Stimulated activated CD4-positive, alpha-beta T cell treated with anti-CD3 and anti-CD28 coated beads, Interleukin-2, amount 100 ng/mL, for 4 hours (primary cell): ENCODE results near the gene IRF5.
"Not testable (repeated sequence)": the region's sequence is repeated elsewhere in the genome, so short reads cannot be mapped to it uniquely, and the experiment has no call there.

Source experiments
- DNase-seq: peaks from one replicate; pipeline ENCODE4 v3.0.0-alpha.2; 2020; ENCODE audit warnings: low read depth

Gene IRF5

DNA sequence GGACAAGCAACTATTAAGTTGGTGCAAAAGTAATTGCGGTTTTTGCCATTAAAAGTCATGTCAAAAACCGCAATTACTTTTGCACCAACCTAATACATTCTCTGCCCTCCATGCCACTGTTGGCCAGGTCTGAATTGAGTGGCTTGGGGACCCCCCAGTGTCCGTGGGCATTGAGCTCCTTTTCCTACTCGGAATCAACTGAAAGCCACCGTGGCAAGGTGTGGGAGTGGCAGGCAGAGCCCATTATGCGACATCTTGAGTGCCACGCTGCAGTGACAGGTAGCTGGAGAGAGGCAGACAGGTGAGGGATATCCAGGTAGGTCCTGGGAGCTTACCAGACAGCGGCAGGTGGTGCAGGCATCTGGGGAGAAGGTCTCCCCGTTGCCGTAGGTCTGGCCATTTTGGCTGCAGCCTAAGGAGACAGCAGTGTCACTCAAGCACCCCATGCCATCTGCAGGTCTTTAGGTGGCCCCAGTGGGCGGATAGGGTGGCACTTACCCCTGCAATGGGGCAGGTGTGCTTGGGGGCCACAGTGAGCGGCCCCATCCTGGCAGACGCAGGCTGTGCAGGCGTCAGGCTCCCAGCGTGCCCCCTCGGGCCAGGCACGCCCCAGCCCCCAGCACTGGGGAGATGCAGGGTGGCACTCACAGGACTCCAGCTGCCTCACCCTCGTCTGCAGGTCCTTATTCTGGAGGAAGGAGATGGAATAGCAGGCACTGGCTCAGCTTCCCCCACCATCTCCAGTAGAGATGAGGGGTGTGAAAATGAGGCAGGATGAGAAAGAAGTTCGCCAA is 30.8 kb upstream of the IRF5 start:
- no peak for DNase-seq

GRCh38 chr7:128908750-128909624 is 28.7 kb upstream of the IRF5 start:
- no peak for DNase-seq

DNA sequence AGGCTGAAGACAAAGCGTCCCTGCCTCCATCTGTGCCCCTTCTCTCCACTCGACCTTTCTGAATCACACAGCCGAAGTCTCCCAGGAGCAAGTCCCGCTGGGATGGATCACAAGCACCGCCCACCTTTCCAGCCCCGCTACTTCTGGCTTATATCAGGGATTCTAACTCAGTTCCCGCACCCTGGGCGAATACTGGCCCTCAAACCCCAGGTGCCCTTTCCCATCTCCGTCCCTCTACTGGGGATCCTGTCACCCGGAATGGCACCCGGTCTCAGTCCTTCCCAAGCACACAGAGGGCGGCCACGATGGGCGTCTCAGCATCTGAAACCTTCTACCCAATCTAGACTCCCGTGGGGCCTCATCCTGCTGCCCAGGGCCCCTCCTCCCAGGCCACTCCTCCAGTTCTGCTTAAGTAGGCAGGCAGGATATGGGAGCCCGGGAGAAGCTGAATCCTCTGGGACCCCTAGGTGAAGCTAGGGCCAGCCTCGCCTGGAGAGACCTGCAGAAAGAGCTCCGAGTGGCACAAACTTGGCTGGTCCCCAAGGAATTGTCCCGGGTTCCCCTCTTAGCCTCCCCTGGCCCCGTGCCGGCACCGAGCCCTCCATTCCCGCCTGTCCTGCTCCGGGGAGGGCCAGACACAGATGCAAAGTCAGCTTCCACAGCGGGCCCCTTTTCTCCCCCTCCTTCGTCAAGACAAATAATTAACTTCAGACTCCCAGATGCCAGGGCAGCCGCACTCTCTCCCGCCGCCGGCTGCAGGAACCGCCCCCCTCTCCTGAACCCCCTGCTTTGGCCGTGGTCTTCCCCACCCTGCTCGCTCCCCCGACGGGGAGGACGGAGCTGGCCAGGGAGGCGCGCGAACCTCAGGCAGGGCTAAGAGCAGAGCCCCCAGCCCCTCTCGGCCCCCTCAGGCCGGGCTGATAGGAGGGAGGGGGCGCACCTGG is 27.8 kb upstream of the IRF5 start:
- DNase-seq, result no peak

DNA sequence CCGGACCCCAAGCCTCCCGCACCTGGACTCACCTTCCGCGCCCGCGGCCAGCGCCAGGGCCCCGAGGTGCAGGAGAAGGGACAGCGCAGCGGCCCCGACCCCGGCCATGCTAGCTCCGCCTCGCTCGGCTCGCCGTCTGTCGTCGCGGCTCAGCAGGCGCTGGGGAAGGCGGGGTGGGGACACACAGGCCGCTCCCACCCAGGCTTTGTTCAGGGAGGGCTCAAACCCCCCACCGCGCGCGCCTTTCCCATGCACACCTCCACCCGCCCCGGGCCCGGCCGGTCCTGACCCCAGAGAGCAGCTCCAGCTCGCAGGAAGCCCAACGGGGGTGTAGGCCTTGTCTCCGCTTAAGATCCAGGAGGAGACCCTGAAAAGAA is 27.2 kb upstream of the IRF5 start, which contains the start of gene KCP:
Gene KCP (minus strand): TSS at position 141 of the 377 bp plus-strand sequence. CDS start 33 bp downstream, at position 108.
- no peak for DNase-seq

GRCh38 chr7:128911423-128912031 is 26.2 kb upstream of the IRF5 start:
- no peak for DNase-seq

GRCh38 chr7:128912281-128912680 is 25.4 kb upstream of the IRF5 start:
- no peak for DNase-seq

- DNase-seq, result not testable (repeated sequence)
Measured at GRCh38 chr7:128912709-128913495, 24.8 kb upstream of the IRF5 start.

DNA sequence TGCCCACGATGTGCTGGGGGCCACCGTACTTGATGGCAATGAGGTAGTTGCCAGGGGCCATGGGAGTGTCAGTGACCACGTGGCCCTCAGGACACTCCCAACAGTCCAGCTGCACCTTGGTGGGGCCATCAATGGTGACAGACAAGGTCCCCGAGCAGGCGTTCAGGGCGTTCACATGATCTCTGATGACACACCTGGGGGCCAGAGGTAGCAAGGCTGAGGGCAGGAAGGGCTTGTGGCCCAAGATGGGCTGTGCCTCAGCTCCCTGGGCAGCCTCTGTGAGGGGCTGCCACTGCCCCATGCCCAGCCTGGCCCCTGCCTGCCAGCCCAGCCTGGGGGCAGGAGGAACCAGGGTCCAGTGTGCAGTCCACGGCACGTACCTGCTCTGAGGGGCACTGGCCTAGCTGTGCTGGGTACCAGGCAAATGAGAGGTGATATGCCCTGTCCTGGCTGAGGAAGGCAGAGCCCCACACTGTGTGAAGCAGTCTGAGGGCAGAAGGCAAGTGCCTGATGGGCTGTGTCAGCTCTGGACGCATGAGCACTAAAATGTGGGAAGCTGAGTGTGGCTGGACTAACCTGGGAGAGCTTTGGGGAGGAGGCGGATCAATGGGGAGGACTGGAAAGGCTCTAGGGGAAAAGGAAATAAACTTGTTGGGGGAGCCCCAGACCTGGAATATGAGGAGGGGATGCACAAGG is 23.7 kb upstream of the IRF5 start:
- DNase-seq, result no peak

- no peak for DNase-seq
Measured at GRCh38 chr7:128914566-128915151, 23.1 kb upstream of the IRF5 start.

DNA sequence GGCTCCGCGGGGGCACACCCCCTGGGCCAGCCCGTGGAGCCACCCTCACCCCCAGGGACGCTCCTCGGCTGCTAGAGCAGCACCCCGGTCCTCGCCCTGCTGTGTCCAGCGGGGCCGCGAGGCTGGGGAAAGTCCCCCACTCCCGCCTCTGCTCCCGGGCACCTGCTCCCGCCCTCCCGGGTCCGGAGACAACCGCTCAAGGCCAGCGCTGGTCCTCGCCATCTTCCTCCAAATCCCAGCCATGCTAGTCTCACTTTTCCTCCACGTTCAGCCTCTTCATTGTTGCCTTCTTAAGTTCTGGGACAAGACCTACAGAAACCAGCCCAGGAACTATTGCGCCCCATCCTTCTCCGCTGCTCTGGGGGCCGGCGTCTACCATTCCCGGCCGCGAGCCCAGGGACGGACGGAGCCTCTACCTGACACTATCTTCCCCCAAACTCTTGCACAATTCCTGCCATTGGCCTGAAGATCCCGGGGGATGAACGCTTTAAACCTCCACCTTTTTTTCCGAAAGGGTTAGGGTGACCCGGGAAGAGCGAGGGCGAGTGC is 22.4 kb upstream of the IRF5 start:
- no peak for DNase-seq

DNA sequence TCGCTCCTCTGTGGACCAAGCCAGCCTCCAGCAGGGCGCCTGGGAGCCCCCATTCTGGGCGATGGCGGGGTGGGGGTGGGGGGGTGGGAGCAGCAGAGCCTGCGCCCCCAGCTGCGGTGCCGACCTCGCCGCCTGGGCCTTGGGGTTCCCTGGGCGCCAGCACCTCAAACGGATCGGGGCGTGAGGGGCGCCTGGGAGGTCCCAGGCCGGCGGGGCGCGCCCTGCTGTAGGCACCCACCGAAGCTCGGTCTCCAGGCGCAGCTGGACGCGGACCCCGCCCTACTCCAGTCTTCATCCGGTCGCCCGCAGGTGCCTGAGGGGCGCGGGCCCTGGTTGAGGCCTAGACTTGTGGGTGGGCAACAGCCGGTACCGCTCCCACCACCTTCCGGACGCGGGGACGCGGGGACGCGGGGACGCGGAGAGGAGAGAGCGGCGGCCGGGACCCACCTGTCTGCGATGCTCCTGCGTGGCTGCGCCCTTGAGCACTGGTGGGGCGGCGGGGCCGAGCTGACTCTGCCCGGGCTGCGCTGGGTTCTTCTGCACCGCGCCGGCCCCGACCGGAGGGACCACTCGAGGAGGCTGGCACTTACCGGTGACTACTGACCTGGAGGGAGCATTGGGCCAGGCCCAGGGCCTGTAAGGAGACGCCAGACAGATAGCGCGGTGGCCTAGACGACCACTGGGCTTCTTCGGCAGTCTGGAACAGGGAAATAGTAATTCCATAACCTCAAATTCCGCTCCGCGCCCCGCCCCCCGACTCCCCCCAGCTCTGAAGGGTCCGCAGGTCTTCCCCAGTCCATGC is 21.7 kb upstream of the IRF5 start:
- DNase-seq, result no peak

DNA sequence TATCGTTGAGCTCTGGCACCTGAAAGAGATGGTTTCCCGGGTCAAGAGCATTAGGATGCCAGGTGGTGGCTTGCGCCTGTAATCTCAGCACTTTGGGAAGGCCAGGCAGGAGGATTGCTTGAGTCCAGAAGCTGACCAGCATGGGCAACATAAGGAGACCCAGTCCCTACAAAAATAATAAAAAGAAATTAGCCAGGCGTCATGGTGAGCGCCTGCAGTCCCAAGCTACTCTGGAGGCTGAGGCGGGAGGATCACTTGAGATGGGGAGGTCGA is 21.1 kb upstream of the IRF5 start:
- DNase-seq, result no peak

DNA sequence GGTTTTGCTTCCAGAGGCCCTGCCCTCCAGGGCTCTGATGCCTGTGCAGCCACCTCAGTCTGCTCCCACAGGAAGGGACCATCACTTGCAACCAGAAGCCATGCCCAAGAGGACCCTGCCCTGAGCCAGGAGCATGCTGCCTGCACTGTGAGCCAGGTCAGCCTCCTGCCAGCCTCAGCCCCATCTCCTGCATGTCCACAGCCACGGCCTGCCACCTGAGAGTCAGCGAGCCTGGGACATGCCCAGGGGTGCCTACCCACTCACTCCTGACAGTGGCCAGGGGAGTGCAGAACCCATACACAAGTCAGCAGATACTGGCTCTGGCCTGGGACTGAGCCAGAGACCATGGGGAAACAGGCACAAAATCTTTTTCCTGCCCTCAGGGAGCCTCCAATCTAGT is 20.6 kb upstream of the IRF5 start:
- DNase-seq, result no peak

- no peak for DNase-seq
Measured at GRCh38 chr7:128918016-128918665, 19.6 kb upstream of the IRF5 start.

DNA sequence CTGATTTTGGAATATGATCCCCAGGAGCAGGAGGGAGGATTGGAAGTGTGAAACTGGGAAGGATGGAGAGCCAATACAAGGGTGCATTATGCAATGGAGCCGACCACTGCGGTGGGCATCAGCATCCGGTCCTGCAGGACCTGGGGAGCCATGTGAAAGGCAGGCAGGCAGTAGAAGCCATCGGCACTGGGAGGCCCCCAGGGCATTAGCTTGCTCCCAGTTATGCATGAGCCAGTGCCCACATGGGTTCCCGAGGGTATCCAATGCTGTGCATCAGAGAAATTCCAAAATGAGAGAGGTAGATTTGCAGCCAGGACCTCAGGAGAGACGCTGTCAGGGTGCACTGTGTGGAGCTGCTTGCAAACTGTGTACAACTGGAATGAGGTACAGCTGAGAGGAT is 18.5 kb upstream of the IRF5 start:
- DNase-seq, result no peak

GRCh38 chr7:128919881-128920799 is 17.6 kb upstream of the IRF5 start:
- no peak for DNase-seq

GRCh38 chr7:128920913-128921582 is 16.7 kb upstream of the IRF5 start:
- no peak for DNase-seq
